Measurements from ENCODE around the gene EARS2. TPM values are rescaled to one million over a fixed set of nuclear protein-coding genes. Genes with fewer than 3 reads are reported as not detected.
A peak's percentile ranks its signal among the peaks of the same experiment; 100 is the strongest.

Gene EARS2
- total RNA-seq, 4 donors from 2014 or later = 15.2 to 32.7 (median 24.6) TPM

GRCh38 chr16:23535901-23536300 lies 21.2 kb downstream of the EARS2 start:
- no peak overlapping the region for H3K4me3 ChIP-seq
- no peak for TF ChIP-seq POLR2A (IDR thresholded peaks at IDR 0.05)
- TF ChIP-seq, protein P1, sequence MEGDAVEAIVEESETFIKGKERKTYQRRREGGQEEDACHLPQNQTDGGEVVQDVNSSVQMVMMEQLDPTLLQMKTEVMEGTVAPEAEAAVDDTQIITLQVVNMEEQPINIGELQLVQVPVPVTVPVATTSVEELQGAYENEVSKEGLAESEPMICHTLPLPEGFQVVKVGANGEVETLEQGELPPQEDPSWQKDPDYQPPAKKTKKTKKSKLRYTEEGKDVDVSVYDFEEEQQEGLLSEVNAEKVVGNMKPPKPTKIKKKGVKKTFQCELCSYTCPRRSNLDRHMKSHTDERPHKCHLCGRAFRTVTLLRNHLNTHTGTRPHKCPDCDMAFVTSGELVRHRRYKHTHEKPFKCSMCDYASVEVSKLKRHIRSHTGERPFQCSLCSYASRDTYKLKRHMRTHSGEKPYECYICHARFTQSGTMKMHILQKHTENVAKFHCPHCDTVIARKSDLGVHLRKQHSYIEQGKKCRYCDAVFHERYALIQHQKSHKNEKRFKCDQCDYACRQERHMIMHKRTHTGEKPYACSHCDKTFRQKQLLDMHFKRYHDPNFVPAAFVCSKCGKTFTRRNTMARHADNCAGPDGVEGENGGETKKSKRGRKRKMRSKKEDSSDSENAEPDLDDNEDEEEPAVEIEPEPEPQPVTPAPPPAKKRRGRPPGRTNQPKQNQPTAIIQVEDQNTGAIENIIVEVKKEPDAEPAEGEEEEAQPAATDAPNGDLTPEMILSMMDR (IDR thresholded peaks at IDR 0.05) = peak in 1 of 6 experiments; percentile 6
- H3K27me3 ChIP-seq = no peaks in the 10 kb centered on the region
- intact Hi-C loops (cut with DNase I) = no loop called here
- no peak for DNase-seq
- no peaks in the 10 kb centered on the region for H3K9me3 ChIP-seq
- WGBS, 2 donors = 46 to 64% methylated on average over 2 of the region's 2 CpGs
- H3K4me1 ChIP-seq = no peaks in the 10 kb centered on the region
- peaks cover 18 to 89% (median 37%) of the 10 kb centered on the region in 3 donors for H3K36me3 ChIP-seq
- H3K27ac ChIP-seq = no peak overlapping the region

- TF ChIP-seq, protein P1 (IDR thresholded peaks at IDR 0.05) = no peak
- no peak for TF ChIP-seq POLR2A (IDR thresholded peaks at IDR 0.05)
- no peak for DNase-seq
- Histone ChIP-seq H3K4me3 (no peak overlapping the region), H3K27ac (no peak overlapping the region), H3K4me1 (no peaks in the 10 kb centered on the region), H3K36me3 (peaks cover 18 to 89% (median 37%) of the 10 kb centered on the region in 3 donors), H3K27me3 (no peaks in the 10 kb centered on the region), H3K9me3 (no peaks in the 10 kb centered on the region)
- 84 to 86% methylated on average over 7 to 12 of the region's 19 CpGs for WGBS, 2 donors
- intact Hi-C loops (cut with DNase I) = no loop called here
These were observed 22.0 kb downstream of the EARS2 start for GRCh38 chr16:23534868-23535860.

DNA sequence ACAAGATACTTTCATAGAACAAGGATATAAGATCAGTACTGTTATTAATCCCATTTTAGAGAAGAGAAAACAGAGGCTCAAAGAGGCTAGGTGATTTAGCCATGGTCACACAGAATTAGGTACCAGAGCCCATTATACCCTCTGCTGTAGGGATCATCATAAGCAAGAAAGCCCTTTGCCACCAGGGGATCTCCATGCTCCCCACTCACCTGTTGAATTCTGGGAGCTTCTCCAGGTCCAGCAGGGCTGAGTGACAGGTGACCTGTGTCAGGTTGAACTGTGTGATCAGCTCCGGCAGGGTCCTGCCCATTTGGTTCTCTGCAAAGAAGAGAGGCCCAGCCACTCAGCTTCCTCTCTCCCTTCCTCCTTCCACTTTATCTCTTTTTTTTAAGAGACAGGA lies 24.7 kb downstream of the EARS2 start:
- no peaks in the 10 kb centered on the region for H3K27me3 ChIP-seq
- H3K36me3 ChIP-seq = peaks cover 36 to 95% (median 40%) of the 10 kb centered on the region in 3 donors
- H3K9me3 ChIP-seq = no peaks in the 10 kb centered on the region
- H3K27ac ChIP-seq = no peak overlapping the region
- intact Hi-C loops (cut with DNase I) = no loop called here
- TF ChIP-seq, protein P1 (IDR thresholded peaks at IDR 0.05) = no peak
- no peak for TF ChIP-seq POLR2A (IDR thresholded peaks at IDR 0.05)
- WGBS, 2 donors = 91 to 100% methylated on average over 1 of the region's 1 CpG
- H3K4me1 ChIP-seq = no peaks in the 10 kb centered on the region
- H3K4me3 ChIP-seq = no peak overlapping the region
- no peak for DNase-seq

GRCh38 chr16:23530062-23530461 lies 27.1 kb downstream of the EARS2 start:
- H3K4me1 ChIP-seq = no peaks in the 10 kb centered on the region
- 89 to 94% methylated on average over 5 of the region's 5 CpGs for WGBS, 2 donors
- intact Hi-C loops (cut with DNase I) = no loop called here
- H3K27ac ChIP-seq = no peak overlapping the region
- TF ChIP-seq, protein P1 (IDR thresholded peaks at IDR 0.05) = no peak
- no peak for TF ChIP-seq POLR2A (IDR thresholded peaks at IDR 0.05)
- H3K27me3 ChIP-seq = no peaks in the 10 kb centered on the region
- H3K9me3 ChIP-seq = no peaks in the 10 kb centered on the region
- peaks cover 34 to 99% (median 42%) of the 10 kb centered on the region in 3 donors for H3K36me3 ChIP-seq
- DNase-seq = no peak
- no peak overlapping the region for H3K4me3 ChIP-seq

DNA sequence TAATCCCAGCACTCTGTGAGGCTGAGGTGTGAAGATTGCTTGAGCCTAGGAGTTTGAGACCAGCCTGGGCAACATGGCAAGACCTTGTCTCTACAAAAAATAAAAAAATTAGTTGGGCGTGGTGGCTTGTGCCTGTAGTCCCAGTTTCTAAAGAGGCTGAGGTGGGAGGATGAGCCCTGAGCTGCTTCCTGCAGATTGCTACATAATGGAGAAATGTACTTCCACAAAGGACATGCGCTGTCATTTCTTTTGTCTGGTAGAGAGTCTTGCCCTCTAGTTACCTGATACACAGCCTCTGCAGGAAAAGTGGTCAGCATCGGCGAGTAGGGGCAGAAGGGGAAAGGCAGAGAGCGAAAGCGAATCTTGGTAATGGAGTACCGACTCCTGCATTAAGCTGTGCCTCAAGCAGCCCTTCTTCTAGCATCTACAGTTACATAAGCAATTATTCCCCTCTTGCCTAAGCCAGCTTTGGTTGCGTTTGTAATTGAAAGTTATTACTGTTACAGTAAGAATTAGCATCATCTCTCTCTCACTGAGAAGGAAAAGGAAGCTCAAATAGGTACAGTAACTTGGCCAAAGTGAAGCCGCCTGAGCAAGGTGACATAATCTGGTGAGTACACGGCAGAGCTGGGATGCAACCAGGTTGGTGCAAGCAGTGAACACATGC lies 28.4 kb downstream of the EARS2 start:
- H3K9me3 ChIP-seq = no peaks in the 10 kb centered on the region
- no peak overlapping the region for H3K4me3 ChIP-seq
- H3K27ac ChIP-seq = no peak overlapping the region
- WGBS, 2 donors = 78 to 86% methylated on average over 6 to 10 of the region's 10 CpGs
- TF ChIP-seq, protein P1 (IDR thresholded peaks at IDR 0.05) = no peak
- TF ChIP-seq POLR2A (IDR thresholded peaks at IDR 0.05) = no peak
- no peak for DNase-seq
- intact Hi-C loops (cut with DNase I) = no loop called here
- H3K4me1 ChIP-seq = no peaks in the 10 kb centered on the region
- H3K36me3 ChIP-seq = peaks cover 29 to 99% (median 42%) of the 10 kb centered on the region in 3 donors
- H3K27me3 ChIP-seq = no peaks in the 10 kb centered on the region
